Measurements from ENCODE around the gene EGFR.

DNA sequence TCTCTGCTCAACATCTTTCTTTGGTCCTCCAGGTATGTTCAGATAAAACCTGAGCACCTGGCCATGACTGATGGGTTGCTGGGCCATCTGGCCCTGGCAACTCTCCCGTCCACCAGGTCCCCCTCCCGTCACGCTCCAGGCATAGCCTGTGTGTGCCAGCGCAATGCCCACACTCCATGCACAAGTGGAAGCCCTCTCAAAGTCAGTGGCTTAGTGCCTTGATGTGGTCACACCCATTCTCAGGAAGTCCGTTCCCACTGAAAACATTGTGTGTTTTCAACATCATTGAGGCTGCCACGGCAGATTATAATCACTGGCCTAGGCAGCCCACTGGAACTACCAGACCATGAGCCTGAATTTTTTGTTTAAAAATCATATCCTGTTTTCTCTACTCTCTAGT, 175.7 kb downstream of the EGFR start:
- TF ChIP-seq POLR2A (IDR thresholded peaks at IDR 0.05) = no peak
- TF ChIP-seq, protein P1, sequence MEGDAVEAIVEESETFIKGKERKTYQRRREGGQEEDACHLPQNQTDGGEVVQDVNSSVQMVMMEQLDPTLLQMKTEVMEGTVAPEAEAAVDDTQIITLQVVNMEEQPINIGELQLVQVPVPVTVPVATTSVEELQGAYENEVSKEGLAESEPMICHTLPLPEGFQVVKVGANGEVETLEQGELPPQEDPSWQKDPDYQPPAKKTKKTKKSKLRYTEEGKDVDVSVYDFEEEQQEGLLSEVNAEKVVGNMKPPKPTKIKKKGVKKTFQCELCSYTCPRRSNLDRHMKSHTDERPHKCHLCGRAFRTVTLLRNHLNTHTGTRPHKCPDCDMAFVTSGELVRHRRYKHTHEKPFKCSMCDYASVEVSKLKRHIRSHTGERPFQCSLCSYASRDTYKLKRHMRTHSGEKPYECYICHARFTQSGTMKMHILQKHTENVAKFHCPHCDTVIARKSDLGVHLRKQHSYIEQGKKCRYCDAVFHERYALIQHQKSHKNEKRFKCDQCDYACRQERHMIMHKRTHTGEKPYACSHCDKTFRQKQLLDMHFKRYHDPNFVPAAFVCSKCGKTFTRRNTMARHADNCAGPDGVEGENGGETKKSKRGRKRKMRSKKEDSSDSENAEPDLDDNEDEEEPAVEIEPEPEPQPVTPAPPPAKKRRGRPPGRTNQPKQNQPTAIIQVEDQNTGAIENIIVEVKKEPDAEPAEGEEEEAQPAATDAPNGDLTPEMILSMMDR (IDR thresholded peaks at IDR 0.05) = no peak

Measured in heart left ventricle (tissue), 13 donors.